IMR-90 (cell line): Measurements from ENCODE around the gene SIK3. TPM values are rescaled to one million over a fixed set of nuclear protein-coding genes. Genes with fewer than 3 reads are reported as not detected.

Source experiments
- ATAC-seq: fragments of 200-7000 bp; cut with Tn5 transposase; 2 replicates; pipeline ENCODE4 v1.9.1; 2020; ENCODE audit warnings: low read depth, mild to moderate bottlenecking, moderate library complexity
- BruUV-seq: library from RNA; stranded (reverse); fragments of 400-500 nt; replicated peaks from 2 replicates; lab custom pipeline; 2021; lab: Mats Ljungman, UMichigan
- CTCF ChIA-PET: fragments of 300-600 bp; formaldehyde crosslinking; extraction: SDS; loops from one replicate; lab custom pipeline; 2021; ENCODE audit warnings: antibody characterized with exemption; lab: Yijun Ruan, JAX
- POLR2A ChIA-PET: fragments of 300-600 bp; sonication (Branson Sonifier 250); formaldehyde crosslinking; loops from one replicate; lab custom pipeline; 2022; ENCODE audit warnings: antibody characterized with exemption; ENCODE audit not compliant: unreplicated experiment; lab: Charles Lee
- DNase-seq: peaks from one replicate; pipeline ENCODE4 v3.0.0; 2013
- H2AFZ ChIP-seq: replicated peaks from 2 replicates; pipeline ENCODE3; 2013; ENCODE audit warnings: low read length, mild to moderate bottlenecking; ENCODE audit not compliant: poor library complexity
- H2AK5ac ChIP-seq: 2 replicates; pipeline ENCODE4 v1.6.1; 2013; ENCODE audit warnings: low read depth, low read length, inconsistent platforms
- H2AK9ac ChIP-seq: replicated peaks from 2 replicates; pipeline ENCODE3; 2013; ENCODE audit warnings: mild to moderate bottlenecking, low read depth, low read length, moderate library complexity; ENCODE audit not compliant: poor library complexity
- H2BK120ac ChIP-seq: 2 replicates; pipeline ENCODE4 v1.6.1; 2013; ENCODE audit warnings: low read depth, low read length, inconsistent platforms
- H2BK15ac ChIP-seq: 3 replicates; pipeline ENCODE4 v1.6.1; 2013; ENCODE audit warnings: low read depth, low read length, inconsistent platforms
- H2BK20ac ChIP-seq: 2 replicates; pipeline ENCODE4 v1.6.1; 2013; ENCODE audit warnings: low read depth, mild to moderate bottlenecking, inconsistent platforms, low read length, moderate library complexity
- H2BK5ac ChIP-seq: 2 replicates; pipeline ENCODE4 v1.6.1; 2013; ENCODE audit warnings: mild to moderate bottlenecking, low read depth, low read length, inconsistent platforms; ENCODE audit not compliant: poor library complexity, severe bottlenecking
- H3K14ac ChIP-seq: replicated peaks from 2 replicates; pipeline ENCODE4 v1.6.1; 2013; ENCODE audit warnings: low read depth, low read length, inconsistent platforms
- H3K18ac ChIP-seq: 2 replicates; pipeline ENCODE4 v1.6.1; 2013; ENCODE audit warnings: low read depth, low read length, control low read depth
- H3K23ac ChIP-seq: 2 replicates; pipeline ENCODE4 v1.6.1; 2013; ENCODE audit warnings: low read depth, low read length, inconsistent platforms
- H3K27ac ChIP-seq: 2 replicates; pipeline ENCODE4 v1.5.1; 2013; ENCODE audit warnings: mild to moderate bottlenecking, control low read depth, low read length; ENCODE audit not compliant: insufficient read depth
- H3K27me3 ChIP-seq: 2 replicates; pipeline ENCODE4 v1.6.1; 2013; ENCODE audit warnings: low read length; ENCODE audit not compliant: control insufficient read depth, insufficient read depth
- H3K36me3 ChIP-seq: 2 replicates; pipeline ENCODE4 v1.6.1; 2013; ENCODE audit warnings: low read length, mixed read lengths; ENCODE audit not compliant: control insufficient read depth, insufficient read depth
- H3K4ac ChIP-seq: 2 replicates; pipeline ENCODE4 v1.6.1; 2013; ENCODE audit warnings: low read depth, low read length, inconsistent platforms
- H3K4me1 ChIP-seq: 2 replicates; pipeline ENCODE4 v1.6.1; 2013; ENCODE audit warnings: low read length, mixed read lengths; ENCODE audit not compliant: control insufficient read depth, insufficient read depth
- H3K4me2 ChIP-seq: 2 replicates; pipeline ENCODE4 v1.6.1; 2013; ENCODE audit warnings: low read depth, mild to moderate bottlenecking, control low read depth, low read length, moderate library complexity
- H3K4me3 ChIP-seq: 2 replicates; pipeline ENCODE4 v1.5.1; 2013; ENCODE audit warnings: low read depth, mild to moderate bottlenecking, control low read depth, low read length, moderate library complexity; ENCODE audit not compliant: insufficient read depth
- H3K56ac ChIP-seq: 2 replicates; pipeline ENCODE4 v1.6.1; 2013; ENCODE audit warnings: low read length, inconsistent platforms; ENCODE audit not compliant: insufficient read depth; ENCODE audit errors: extremely low read depth
- H3K79me1 ChIP-seq, 2 experiments: 2 replicates each; pipeline ENCODE4 v1.6.1; 2013; ENCODE audit warnings: low read length in 2 of 2, inconsistent platforms in 1 of 2, low read depth in 1 of 2
- H3K9ac ChIP-seq: 2 replicates; pipeline ENCODE4 v1.6.1; 2013; ENCODE audit warnings: low read depth, low read length, control low read depth
- H3K9me1 ChIP-seq: 2 replicates; pipeline ENCODE4 v1.6.1; 2013; ENCODE audit warnings: low read length, inconsistent platforms; ENCODE audit not compliant: insufficient read depth
- H3K9me3 ChIP-seq: 2 replicates; pipeline ENCODE4 v1.6.1; 2013; ENCODE audit warnings: low read length; ENCODE audit not compliant: control insufficient read depth, insufficient read depth
- H4K20me1 ChIP-seq: 2 replicates; pipeline ENCODE4 v1.6.1; 2013; ENCODE audit warnings: low read length, inconsistent platforms; ENCODE audit not compliant: insufficient read depth
- H4K5ac ChIP-seq: 2 replicates; pipeline ENCODE4 v1.6.1; 2013; ENCODE audit warnings: mild to moderate bottlenecking, low read depth, low read length, control low read depth
- H4K8ac ChIP-seq, 2 experiments: 2 replicates each; pipeline ENCODE4 v1.6.1; 2013; ENCODE audit warnings: low read depth in 2 of 2, low read length in 2 of 2, control low read depth in 1 of 2, inconsistent platforms in 1 of 2
- H4K91ac ChIP-seq: 2 replicates; pipeline ENCODE4 v1.6.1; 2013; ENCODE audit warnings: low read depth, low read length, inconsistent platforms; ENCODE audit not compliant: insufficient read depth
- BHLHE40 ChIP-seq: fragments of 150-350 bp; IDR thresholded peaks from 2 replicates; pipeline ENCODE4 v1.6.1; 2016; ENCODE audit warnings: mild to moderate bottlenecking, low read depth, low read length
- CEBPB ChIP-seq: IDR thresholded peaks from 2 replicates; pipeline ENCODE4 v1.6.1; 2012; ENCODE audit warnings: low read depth, low read length, improper control_type of control experiment
- CHD1 ChIP-seq: IDR thresholded peaks from 2 replicates; pipeline ENCODE4 v1.6.1; 2012; ENCODE audit warnings: low read depth, low read length, improper control_type of control experiment
- CTCF ChIP-seq: conservative IDR thresholded peaks from 2 replicates; pipeline ENCODE4 v1.5.1; 2012; ENCODE audit warnings: mild to moderate bottlenecking, low read depth, low read length, improper control_type of control experiment
- ELK1 ChIP-seq: fragments of 150-350 bp; IDR thresholded peaks from 2 replicates; pipeline ENCODE4 v1.6.1; 2016; ENCODE audit warnings: low read depth, mild to moderate bottlenecking, low read length, moderate library complexity, borderline replicate concordance
- FOS ChIP-seq: fragments of 150-350 bp; IDR thresholded peaks from 2 replicates; pipeline ENCODE4 v1.6.1; 2016; ENCODE audit warnings: low read depth, low read length
- MAFK ChIP-seq: IDR thresholded peaks from 2 replicates; pipeline ENCODE4 v1.6.1; 2012; ENCODE audit warnings: low read depth, low read length, improper control_type of control experiment
- MAZ ChIP-seq: IDR thresholded peaks from 2 replicates; pipeline ENCODE4 v1.6.1; 2012; ENCODE audit warnings: low read depth, mild to moderate bottlenecking, low read length, improper control_type of control experiment, moderate library complexity, borderline replicate concordance
- MXI1 ChIP-seq: IDR thresholded peaks from 2 replicates; pipeline ENCODE4 v1.6.1; 2012; ENCODE audit warnings: low read depth, mild to moderate bottlenecking, low read length, moderate library complexity, borderline replicate concordance
- NFE2L2 ChIP-seq: fragments of 150-350 bp; IDR thresholded peaks from 2 replicates; pipeline ENCODE4 v1.6.1; 2016; ENCODE audit warnings: low read depth, mild to moderate bottlenecking, low read length
- POLR2A ChIP-seq: IDR thresholded peaks from 2 replicates; pipeline ENCODE4 v1.6.1; 2012; ENCODE audit warnings: mild to moderate bottlenecking, low read depth, low read length
- RAD21 ChIP-seq: IDR thresholded peaks from 2 replicates; pipeline ENCODE4 v1.6.1; 2012; ENCODE audit warnings: low read length, improper control_type of control experiment
- RCOR1 ChIP-seq: IDR thresholded peaks from 2 replicates; pipeline ENCODE4 v1.6.1; 2012; ENCODE audit warnings: mild to moderate bottlenecking, low read length, improper control_type of control experiment; ENCODE audit not compliant: insufficient replicate concordance
- RFX5 ChIP-seq: IDR thresholded peaks from 2 replicates; pipeline ENCODE4 v1.8.0; 2012; ENCODE audit warnings: low read depth, mild to moderate bottlenecking, low read length, moderate library complexity
- SMC3 ChIP-seq: fragments of 150-350 bp; IDR thresholded peaks from 2 replicates; pipeline ENCODE4 v1.6.1; 2016; ENCODE audit warnings: low read depth, mild to moderate bottlenecking, antibody characterized with exemption, low read length, moderate library complexity
- USF2 ChIP-seq: fragments of 150-350 bp; IDR thresholded peaks from 2 replicates; pipeline ENCODE4 v1.6.1; 2017; ENCODE audit warnings: mild to moderate bottlenecking, antibody characterized with exemption, low read length, low read depth
- WGBS, 2 experiments: methylation state at CpG; one replicate each; pipeline versions ENCODE4 v1.1.5 to v1.1.7; 2013; ENCODE audit warnings: missing lambda C conversion rate in 2 of 2; ENCODE audit not compliant: insufficient read length in 1 of 2; ENCODE audit errors: extremely low coverage in 2 of 2; 5-methylcytosine and 5-hydroxymethylcytosine counted together
- dilution Hi-C: fragments of 300-500 bp; cut with HindIII; formaldehyde crosslinking; loops from one replicate; pipeline ENCODE4 v1.14.3; 2018; ENCODE audit warnings: low sequenced_read_pairs; ENCODE audit not compliant: unreplicated experiment
- in situ Hi-C: fragments of 300-500 bp; cut with MboI; formaldehyde crosslinking; loops from 3 replicates; pipeline ENCODE4 v1.14.3; 2019; ENCODE audit warnings: low sequenced_read_pairs, inconsistent platforms, mixed read lengths
- intact Hi-C: fragments of 100-400 bp; cut with micrococcal nuclease; formaldehyde crosslinking; loops from 2 replicates; pipeline ENCODE4 v1.10.0; 2022
- polyA plus RNA-seq, 3 experiments: library from polyadenylated mRNA; depleted of rRNA; stranded (reverse); fragments of >200 nt; gene quantifications; 2 replicates each; pipeline ENCODE4 v1.2.3, GENCODE V29; 2012; ENCODE audit warnings: low replicate concordance in 1 of 3
- total RNA-seq: library from RNA; depleted of rRNA; stranded (reverse); fragments of >200 nt; gene quantifications from 2 replicates; pipeline ENCODE4 v1.2.3, GENCODE V29; 2012

The SIK3 gene
- total and polyA plus RNA-seq, 2 of the 4 experiments (the other 2 are of a cell fraction), result 8.2 to 9.1 TPM

DNA sequence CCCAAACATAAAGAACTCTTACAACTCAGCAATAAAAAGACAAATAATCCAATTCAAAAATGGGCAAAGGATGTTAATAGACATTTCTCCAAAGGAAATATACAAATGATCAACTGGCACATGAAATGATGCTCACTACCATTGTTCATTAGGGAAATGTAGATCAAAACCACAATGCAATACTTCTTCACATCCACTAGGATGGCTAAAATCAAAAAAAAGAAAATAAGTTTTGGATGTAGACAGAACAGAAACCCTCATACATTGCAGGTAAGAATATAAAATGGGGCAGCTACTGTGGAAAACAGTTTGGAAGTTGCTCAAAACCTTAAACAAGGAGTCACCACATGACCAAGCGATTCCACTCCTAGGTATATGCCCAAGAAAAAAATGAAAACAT is 16.3 kb downstream of the SIK3 start:
- Histone ChIP-seq H3K9me1 (0 out of 2 replicates have a peak, but pooled peaks cover 3% of the 10 kb centered on the region), H2AK5ac (no peak overlapping the region), H3K4me1 (peaks cover 7% of the 10 kb centered on the region), H2AK9ac (no peak overlapping the region), H3K9me3 (no peaks in the 10 kb centered on the region), H3K4ac (no peak overlapping the region), H3K36me3 (no peaks in the 10 kb centered on the region), H3K56ac (no peak overlapping the region), H3K27ac (no peak overlapping the region), H2BK120ac (no peak overlapping the region), H2BK5ac (no peak overlapping the region), H3K79me1 (peaks cover 17 to 27% of the 10 kb centered on the region in 2 experiments), H3K4me2 (no peak overlapping the region), H3K18ac (no peak overlapping the region), H4K5ac (no peak overlapping the region), H2AFZ (no peak overlapping the region), H4K8ac (no peak overlapping the region), H2BK20ac (no peak overlapping the region), H3K14ac (no peak overlapping the region), H2BK15ac (no peak overlapping the region), H3K23ac (no peak overlapping the region), H4K20me1 (peaks cover 32% of the 10 kb centered on the region), H4K91ac (no peak overlapping the region), H3K9ac (no peak overlapping the region), H3K27me3 (no peaks in the 10 kb centered on the region), H3K4me3 (no peak overlapping the region)
- dilution Hi-C loops (no loop called here), in situ Hi-C loops (no loop called here), intact Hi-C loops (no loop called here)
- no CpG with 5 or more reads among the region's 1 CpG for WGBS, 2 experiments
- ATAC-seq (no peak), DNase-seq (no peak)
- POLR2A ChIA-PET, result no interaction called here
- no peak for TF ChIP-seq RFX5
- TF ChIP-seq NFE2L2, result no peak
- no peak for TF ChIP-seq USF2
- TF ChIP-seq SMC3, result no peak
- no peak for TF ChIP-seq POLR2A
- no peak for TF ChIP-seq CEBPB
- TF ChIP-seq CTCF, result no peak
- no peak for TF ChIP-seq ELK1
- no peak for TF ChIP-seq MAZ
- TF ChIP-seq RCOR1, result no peak
- TF ChIP-seq MXI1, result no peak
- no peak for TF ChIP-seq FOS
- no peak for TF ChIP-seq RAD21
- TF ChIP-seq CHD1, result no peak
- no peak for TF ChIP-seq BHLHE40
- TF ChIP-seq MAFK, result no peak
- CTCF ChIA-PET, result interaction anchor here (1.4 kb wide), 1 partner anchor 200 kb away, joined by 3 read pairs; no protein-coding TSS in a partner anchor
- no TSS peak for BruUV-seq
